Activated CD8-positive, alpha-beta T cell treated with anti-CD3 and anti-CD28 coated beads for 36 hours (primary cell): Measurements from ENCODE around the gene FARP2. TPM values are rescaled to one million over a fixed set of nuclear protein-coding genes. Genes with fewer than 3 reads are reported as not detected.
A peak's percentile ranks its signal among the peaks of the same experiment; 100 is the strongest.

ENCODE experiments used
- ATAC-seq: fragments of 200-7000 bp; cut with Tn5 transposase; one replicate; pipeline ENCODE4 v1.10.0; 2021; ENCODE audit warnings: mild to moderate bottlenecking, moderate library complexity
- CTCF ChIA-PET: fragments of 350-600 bp; sonication (Branson Sonifier 250); formaldehyde crosslinking; loops from one replicate; lab custom pipeline; 2021; ENCODE audit warnings: antibody characterized with exemption; lab: Charles Lee
- POLR2A ChIA-PET: fragments of 350-600 bp; sonication (Branson Sonifier 250); formaldehyde crosslinking; loops from one replicate; lab custom pipeline; 2021; ENCODE audit warnings: antibody characterized with exemption; lab: Charles Lee
- DNase-seq: peaks from one replicate; pipeline ENCODE4 v3.0.0-alpha.2; 2020
- H3K27ac Mint-ChIP-seq: one replicate; pipeline ENCODE4 v1.8.0; 2021; ENCODE audit warnings: mild to moderate bottlenecking, mixed read lengths
- H3K27me3 Mint-ChIP-seq: one replicate; pipeline ENCODE4 v1.8.0; 2021; ENCODE audit warnings: mixed read lengths
- H3K36me3 Mint-ChIP-seq: one replicate; pipeline ENCODE4 v1.8.0; 2021; ENCODE audit warnings: low read depth, mixed read lengths
- H3K4me1 Mint-ChIP-seq: one replicate; pipeline ENCODE4 v1.8.0; 2021; ENCODE audit warnings: low read depth, mixed read lengths
- H3K4me3 Mint-ChIP-seq: one replicate; pipeline ENCODE4 v1.8.0; 2021; ENCODE audit warnings: mild to moderate bottlenecking, moderate library complexity, mixed read lengths
- H3K9me3 Mint-ChIP-seq: one replicate; pipeline ENCODE4 v1.8.0; 2021; ENCODE audit warnings: mixed read lengths
- intact Hi-C: fragments of 100-400 bp; cut with micrococcal nuclease; formaldehyde crosslinking; loops from one replicate; pipeline ENCODE4 v1.10.0; 2022
- total RNA-seq, 2 experiments: library from RNA; stranded (reverse); gene quantifications; one replicate each; pipeline ENCODE4 v1.2.3, GENCODE V29; 2021
- TF ChIP-seq, protein P1 (sequence below): fragments of 200-600 bp; IDR thresholded peaks from one replicate; pipeline ENCODE4 v1.8.0; 2022; ENCODE audit warnings: antibody characterized with exemption, mild to moderate bottlenecking

FARP2 gene
- total RNA-seq, 2 experiments from 2014 or later, result 31.9 to 32.8 TPM

- no peaks in the 10 kb centered on the region for H3K9me3 Mint-ChIP-seq
- no peak overlapping the region for H3K4me3 Mint-ChIP-seq
- H3K27me3 Mint-ChIP-seq, result no peaks in the 10 kb centered on the region
- ChIA-PET POLR2A (interaction anchor here (0.7 to 1.9 kb wide), 2 partner anchors 17 to 34 kb away, joined by 3 to 5 read pairs; partner anchors contain the start of genes HDLBP and SEPTIN2), CTCF (interaction anchor here (0.6 kb wide), 1 partner anchor 9 kb away, joined by 3 read pairs; no protein-coding TSS in a partner anchor)
- intact Hi-C loops, result no loop called here
- no peak overlapping the region for H3K27ac Mint-ChIP-seq
- H3K4me1 Mint-ChIP-seq, result no peaks in the 10 kb centered on the region
- TF ChIP-seq, protein P1, sequence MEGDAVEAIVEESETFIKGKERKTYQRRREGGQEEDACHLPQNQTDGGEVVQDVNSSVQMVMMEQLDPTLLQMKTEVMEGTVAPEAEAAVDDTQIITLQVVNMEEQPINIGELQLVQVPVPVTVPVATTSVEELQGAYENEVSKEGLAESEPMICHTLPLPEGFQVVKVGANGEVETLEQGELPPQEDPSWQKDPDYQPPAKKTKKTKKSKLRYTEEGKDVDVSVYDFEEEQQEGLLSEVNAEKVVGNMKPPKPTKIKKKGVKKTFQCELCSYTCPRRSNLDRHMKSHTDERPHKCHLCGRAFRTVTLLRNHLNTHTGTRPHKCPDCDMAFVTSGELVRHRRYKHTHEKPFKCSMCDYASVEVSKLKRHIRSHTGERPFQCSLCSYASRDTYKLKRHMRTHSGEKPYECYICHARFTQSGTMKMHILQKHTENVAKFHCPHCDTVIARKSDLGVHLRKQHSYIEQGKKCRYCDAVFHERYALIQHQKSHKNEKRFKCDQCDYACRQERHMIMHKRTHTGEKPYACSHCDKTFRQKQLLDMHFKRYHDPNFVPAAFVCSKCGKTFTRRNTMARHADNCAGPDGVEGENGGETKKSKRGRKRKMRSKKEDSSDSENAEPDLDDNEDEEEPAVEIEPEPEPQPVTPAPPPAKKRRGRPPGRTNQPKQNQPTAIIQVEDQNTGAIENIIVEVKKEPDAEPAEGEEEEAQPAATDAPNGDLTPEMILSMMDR, result no peak
- DNase-seq, result no peak
- no peak for ATAC-seq
- peaks cover 49% of the 10 kb centered on the region for H3K36me3 Mint-ChIP-seq
Measured at GRCh38 chr2:241349941-241350340, 6.1 kb upstream of the FARP2 start.

- H3K27me3 Mint-ChIP-seq, result no peaks in the 10 kb centered on the region
- TF ChIP-seq, protein P1, result no peak
- no peaks in the 10 kb centered on the region for H3K9me3 Mint-ChIP-seq
- intact Hi-C loops, result no loop called here
- no peak overlapping the region for H3K4me3 Mint-ChIP-seq
- ATAC-seq, result no peak
- H3K36me3 Mint-ChIP-seq, result peaks cover 47% of the 10 kb centered on the region
- peak overlapping the region; percentile 0 for H3K27ac Mint-ChIP-seq
- no peak for DNase-seq
- ChIA-PET POLR2A (interaction anchor here (1.2 to 1.9 kb wide), 2 partner anchors 35 to 205 kb away, joined by 3 to 5 read pairs; partner anchors contain the start of genes HDLBP and SEPTIN2), CTCF (no interaction called here)
- H3K4me1 Mint-ChIP-seq, result no peaks in the 10 kb centered on the region
Measured at GRCh38 chr2:241350530-241350877, 5.6 kb upstream of the FARP2 start.

DNA sequence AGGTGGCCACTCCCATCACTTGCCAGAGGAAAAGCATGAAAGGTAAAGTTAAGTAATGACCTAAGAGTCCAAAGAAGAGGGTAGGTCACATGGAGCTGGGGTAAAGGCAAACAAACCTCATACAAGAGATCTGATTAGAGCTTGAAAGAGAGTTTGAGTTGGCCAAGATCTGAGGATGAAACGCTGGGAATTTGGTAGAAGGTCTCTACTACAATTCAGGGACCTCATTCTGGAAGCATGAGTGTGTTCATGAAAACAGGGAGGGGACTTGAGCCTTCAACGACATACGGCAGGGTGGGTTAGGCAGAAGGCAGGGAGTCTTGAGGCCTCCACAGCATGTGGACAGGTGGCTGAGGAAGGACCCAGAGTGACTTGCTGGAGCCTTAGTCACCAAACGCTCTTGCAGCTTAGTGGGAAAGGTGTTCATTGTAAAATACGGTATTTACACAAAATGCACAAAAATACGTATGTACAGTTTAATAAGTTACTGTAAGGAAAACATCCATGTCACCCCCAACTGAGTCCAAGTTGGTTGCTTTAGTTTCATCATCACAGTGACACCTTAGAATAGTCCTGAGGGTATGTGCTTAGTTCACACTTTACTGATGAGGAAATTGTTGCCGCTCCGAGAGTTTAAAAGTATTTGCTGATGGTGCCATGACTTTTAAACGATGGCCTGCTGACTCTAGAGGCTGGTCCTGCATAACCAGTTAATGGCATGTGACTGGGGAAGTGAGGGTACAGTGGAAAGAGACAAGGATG lies 5.0 kb upstream of the FARP2 start:
- no peak overlapping the region for H3K4me3 Mint-ChIP-seq
- H3K9me3 Mint-ChIP-seq, result no peaks in the 10 kb centered on the region
- intact Hi-C loops, result no loop called here
- H3K27ac Mint-ChIP-seq, result peak overlapping the region; percentile 0
- ChIA-PET POLR2A (interaction anchor here (0.8 to 1.2 kb wide), 2 partner anchors 18 to 205 kb away, joined by 3 read pairs; no protein-coding TSS in a partner anchor), CTCF (interaction anchor here (0.8 kb wide), 1 partner anchor 55 kb away, joined by 3 read pairs; no protein-coding TSS in a partner anchor)
- ATAC-seq, result no peak
- TF ChIP-seq, protein P1, result no peak
- no peaks in the 10 kb centered on the region for H3K27me3 Mint-ChIP-seq
- no peak for DNase-seq
- no peaks in the 10 kb centered on the region for H3K4me1 Mint-ChIP-seq
- H3K36me3 Mint-ChIP-seq, result peaks cover 42% of the 10 kb centered on the region

GRCh38 chr2:241351640-241352031 lies 4.4 kb upstream of the FARP2 start:
- H3K9me3 Mint-ChIP-seq, result no peaks in the 10 kb centered on the region
- CTCF ChIA-PET, result interaction anchor here (0.8 kb wide), 1 partner anchor 56 kb away, joined by 3 read pairs; no protein-coding TSS in a partner anchor
- no peak overlapping the region for H3K4me3 Mint-ChIP-seq
- ATAC-seq (no peak), DNase-seq (no peak)
- H3K36me3 Mint-ChIP-seq, result peaks cover 40% of the 10 kb centered on the region
- H3K27me3 Mint-ChIP-seq, result no peaks in the 10 kb centered on the region
- POLR2A ChIA-PET, result interaction anchor here (0.8 to 1.2 kb wide), 2 partner anchors 19 to 206 kb away, joined by 3 read pairs; no protein-coding TSS in a partner anchor
- TF ChIP-seq, protein P1, result no peak
- H3K27ac Mint-ChIP-seq, result no peak overlapping the region
- H3K4me1 Mint-ChIP-seq, result no peaks in the 10 kb centered on the region
- intact Hi-C loops, result no loop called here

- Mint-ChIP-seq H3K36me3 (peaks cover 36% of the 10 kb centered on the region), H3K4me1 (peaks cover 3% of the 10 kb centered on the region), H3K4me3 (no peak overlapping the region), H3K27me3 (no peaks in the 10 kb centered on the region), H3K27ac (peak overlapping the region; percentile 3), H3K9me3 (no peaks in the 10 kb centered on the region)
- intact Hi-C loops, result no loop called here
- ATAC-seq (no peak), DNase-seq (no peak)
- ChIA-PET POLR2A (interaction anchor here (0.6 kb wide), 1 partner anchor 235 kb away, joined by 3 read pairs; no protein-coding TSS in a partner anchor), CTCF (no interaction called here)
- TF ChIP-seq, protein P1, result no peak
Measured at GRCh38 chr2:241352227-241352626, 3.9 kb upstream of the FARP2 start.
